SK-N-SH (cell line): ENCODE measurements around the gene CC2D2A. TPM values are rescaled to one million over a fixed set of nuclear protein-coding genes. Genes with fewer than 3 reads are reported as not detected.

Experiments used
- CTCF ChIA-PET: fragments of 300-600, 350-600 bp; formaldehyde crosslinking; extraction: SDS; loops from one replicate; lab custom pipeline; 2021; lab: Yijun Ruan, JAX
- POLR2A ChIA-PET: fragments of 350-600 bp; sonication (Branson Sonifier 250); formaldehyde crosslinking; extraction: SDS; loops from one replicate; lab custom pipeline; 2020; ENCODE audit warnings: antibody characterized with exemption, inconsistent platforms; lab: Yijun Ruan, JAX
- DNase-seq: peaks from one replicate; pipeline ENCODE4 v3.0.0; 2012
- H2AFZ ChIP-seq: fragments of 200-600 bp; sonication (generic); 2 replicates; pipeline ENCODE4 v1.8.1; 2016; ENCODE audit warnings: antibody characterized with exemption, mild to moderate bottlenecking, low read depth
- H3F3A ChIP-seq: fragments of 200-600 bp; sonication (generic); replicated peaks from 2 replicates; pipeline ENCODE3; 2016; ENCODE audit warnings: antibody characterized with exemption, mild to moderate bottlenecking; ENCODE audit not compliant: insufficient read depth
- H3K27ac ChIP-seq, 2 experiments: fragments of 200-500 bp in 1 of 2; fragments of 200-600 bp in 1 of 2; sonication (Bioruptor generic) in 1 of 2; sonication (generic), shearing (Covaris generic) in 1 of 2; 2 replicates each; pipeline versions ENCODE4 v1.5.1 to v1.6.1; 2014 to 2016; ENCODE audit warnings: low read depth in 2 of 2, inconsistent platforms in 1 of 2, low read length in 1 of 2, mild to moderate bottlenecking in 1 of 2, mixed read lengths in 1 of 2
- H3K27me3 ChIP-seq: fragments of 200-600 bp; sonication (generic), shearing (Covaris generic); 2 replicates; pipeline ENCODE4 v1.6.1; 2016; ENCODE audit warnings: mixed run types; ENCODE audit not compliant: insufficient read depth
- H3K36me3 ChIP-seq, 2 experiments: fragments of 200-500 bp in 1 of 2; fragments of 200-600 bp in 1 of 2; sonication (Bioruptor generic) in 1 of 2; sonication (generic) in 1 of 2; replicated peaks in 1 of 2; 2 replicates each; pipeline versions ENCODE3 to v1.5.1; 2014 to 2016; ENCODE audit warnings: low read length in 1 of 2, mild to moderate bottlenecking in 1 of 2; ENCODE audit not compliant: insufficient read depth in 2 of 2, control insufficient read depth in 1 of 2
- H3K4me1 ChIP-seq, 2 experiments: fragments of 200-500 bp in 1 of 2; fragments of 200-600 bp in 1 of 2; sonication (Bioruptor generic) in 1 of 2; sonication (generic), shearing (Covaris generic) in 1 of 2; 2 replicates each; pipeline versions ENCODE4 v1.5.1 to v1.6.1; 2014 to 2016; ENCODE audit warnings: low read depth in 1 of 2, low read length in 1 of 2, mixed run types in 1 of 2; ENCODE audit not compliant: insufficient read depth in 2 of 2, control insufficient read depth in 1 of 2
- H3K4me2 ChIP-seq: fragments of 200-600 bp; sonication (generic), shearing (Covaris generic); 2 replicates; pipeline ENCODE4 v1.6.1; 2017; ENCODE audit warnings: mixed run types
- H3K4me3 ChIP-seq, 2 experiments: fragments of 200-500 bp in 1 of 2; fragments of 200-600 bp in 1 of 2; sonication (Bioruptor generic) in 1 of 2; sonication (generic), shearing (Covaris generic) in 1 of 2; 2 replicates each; pipeline versions ENCODE4 v1.5.1 to v1.8.1; 2014 to 2016; ENCODE audit warnings: low read depth in 2 of 2, inconsistent platforms in 1 of 2, low read length in 1 of 2, mild to moderate bottlenecking in 1 of 2, mixed read lengths in 1 of 2, moderate library complexity in 1 of 2
- H3K79me2 ChIP-seq: fragments of 200-600 bp; sonication (generic); 2 replicates; pipeline ENCODE4 v1.8.1; 2017; ENCODE audit warnings: mild to moderate bottlenecking; ENCODE audit not compliant: insufficient read depth
- H3K9ac ChIP-seq: fragments of 200-600 bp; sonication (generic); 2 replicates; pipeline ENCODE4 v1.6.1; 2017; ENCODE audit warnings: mixed run types
- H3K9me2 ChIP-seq: fragments of 200-600 bp; sonication (generic); 2 replicates; pipeline ENCODE4 v1.6.1; 2017; ENCODE audit warnings: mixed run types
- H3K9me3 ChIP-seq: fragments of 200-600 bp; sonication (generic); 2 replicates; pipeline ENCODE4 v1.6.1; 2017; ENCODE audit warnings: mixed run types, mild to moderate bottlenecking, moderate library complexity
- H4K20me1 ChIP-seq: fragments of 200-600 bp; sonication (generic); 2 replicates; pipeline ENCODE4 v1.6.1; 2017; ENCODE audit warnings: mild to moderate bottlenecking, mixed run types; ENCODE audit not compliant: insufficient read depth
- EP300 ChIP-seq, 2 experiments: IDR thresholded peaks; 2 replicates each; pipeline versions ENCODE4 v1.4.0 to v1.6.1; 2012; ENCODE audit warnings: borderline replicate concordance in 1 of 2, low read depth in 1 of 2, low read length in 1 of 2
- FOSL2 ChIP-seq: IDR thresholded peaks from 2 replicates; pipeline ENCODE4 v1.4.0; 2012; ENCODE audit warnings: low read depth, mild to moderate bottlenecking, moderate library complexity, borderline replicate concordance
- GABPA ChIP-seq: IDR thresholded peaks from 2 replicates; pipeline ENCODE4 v1.4.0; 2012; ENCODE audit warnings: low read depth, mild to moderate bottlenecking
- GATA2 ChIP-seq: sonication (generic); formaldehyde crosslinking; IDR thresholded peaks from 2 replicates; pipeline ENCODE4 v1.5.0; 2020; ENCODE audit warnings: mild to moderate bottlenecking, missing genetic modification reagents
- JUND ChIP-seq: IDR thresholded peaks from 2 replicates; pipeline ENCODE4 v1.4.0; 2012
- MEF2A ChIP-seq: IDR thresholded peaks from 2 replicates; pipeline ENCODE4 v1.4.0; 2012; ENCODE audit warnings: low read depth, borderline replicate concordance
- MXI1 ChIP-seq: IDR thresholded peaks from 2 replicates; pipeline ENCODE4 v1.6.1; 2012; ENCODE audit warnings: mild to moderate bottlenecking, low read depth, low read length, improper control_type of control experiment
- NRF1 ChIP-seq: IDR thresholded peaks from 2 replicates; pipeline ENCODE4 v1.6.1; 2012; ENCODE audit warnings: low read depth, mild to moderate bottlenecking, low read length
- RFX5 ChIP-seq: IDR thresholded peaks from 2 replicates; pipeline ENCODE4 v1.6.1; 2012; ENCODE audit warnings: mild to moderate bottlenecking, improper control_type of control experiment, low read length
- RXRA ChIP-seq: IDR thresholded peaks from 2 replicates; pipeline ENCODE4 v1.4.0; 2012; ENCODE audit warnings: low read depth, mild to moderate bottlenecking, borderline replicate concordance
- TAF1 ChIP-seq: IDR thresholded peaks from 2 replicates; pipeline ENCODE4 v1.6.1; 2012; ENCODE audit warnings: low read depth, mild to moderate bottlenecking, low read length, moderate library complexity, borderline replicate concordance
- TCF12 ChIP-seq: IDR thresholded peaks from 2 replicates; pipeline ENCODE4 v1.4.0; 2012
- YY1 ChIP-seq: IDR thresholded peaks from 2 replicates; pipeline ENCODE4 v1.4.0; 2012; ENCODE audit warnings: low read depth, mild to moderate bottlenecking
- WGBS: methylation state at CpG from one replicate; pipeline ENCODE4 v1.1.6; 2017; ENCODE audit warnings: low lambda C conversion rate; 5-methylcytosine and 5-hydroxymethylcytosine counted together
- polyA plus RNA-seq, 3 experiments: library from polyadenylated mRNA; depleted of rRNA; stranded (reverse); fragments of >200 nt; gene quantifications; 2 replicates each; pipeline ENCODE4 v1.2.3, GENCODE V29; 2012
- TF ChIP-seq, protein P1 (sequence below): IDR thresholded peaks from 2 replicates; pipeline ENCODE4; 2012

Gene CC2D2A
- polyA plus RNA-seq, 1 of the 3 experiments (the other 2 are of a cell fraction) = 17.8 TPM

DNA sequence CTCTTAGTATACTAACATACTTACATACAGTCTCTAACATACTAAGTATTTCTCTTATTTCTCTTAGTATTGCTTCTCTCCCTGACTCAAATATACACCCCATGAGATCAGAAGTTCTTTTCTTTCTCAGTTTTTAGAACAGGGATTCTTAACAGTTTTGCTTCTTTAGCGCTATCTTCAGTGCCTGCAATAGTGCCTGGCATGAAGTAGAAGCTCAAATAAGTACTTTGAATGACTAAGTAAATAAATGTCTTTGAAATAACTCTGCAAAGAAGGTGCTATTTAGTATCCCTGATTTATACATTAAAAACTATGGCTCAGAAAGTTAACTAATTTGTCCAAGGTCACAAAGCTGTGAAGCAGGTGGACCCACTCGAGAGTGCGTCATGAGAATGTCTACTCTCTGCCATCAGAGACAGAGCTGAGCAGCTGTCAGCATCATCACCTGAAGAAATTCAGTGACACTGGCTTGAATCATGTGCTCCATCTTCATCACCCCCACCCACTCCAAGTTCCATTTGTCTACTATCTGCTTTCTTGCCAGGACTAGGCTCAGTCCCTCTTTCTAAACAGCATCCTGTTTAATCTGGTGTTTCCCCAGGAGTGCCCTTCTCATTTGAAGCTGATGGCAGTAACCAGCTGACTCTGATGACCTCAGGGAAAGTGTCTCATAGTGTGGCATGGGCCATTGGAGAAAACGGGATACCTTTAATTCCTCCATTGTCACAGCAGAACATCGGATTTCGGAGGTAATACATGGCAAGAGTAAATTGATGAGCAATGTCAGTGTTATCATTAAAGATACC, 83.1 kb downstream of the CC2D2A start (continued):
- TF ChIP-seq EP300 (IDR thresholded peaks at IDR 0.05; ENCODE audit: borderline replicate concordance in 1 of 2, low read depth in 1 of 2, low read length in 1 of 2) (no peak), NRF1 (no peak), FOSL2 (no peak), TAF1 (no peak), RXRA (no peak), MXI1 (no peak), JUND (no peak), YY1 (no peak)
- TF ChIP-seq, all 33 proteins: peak for 0

DNA sequence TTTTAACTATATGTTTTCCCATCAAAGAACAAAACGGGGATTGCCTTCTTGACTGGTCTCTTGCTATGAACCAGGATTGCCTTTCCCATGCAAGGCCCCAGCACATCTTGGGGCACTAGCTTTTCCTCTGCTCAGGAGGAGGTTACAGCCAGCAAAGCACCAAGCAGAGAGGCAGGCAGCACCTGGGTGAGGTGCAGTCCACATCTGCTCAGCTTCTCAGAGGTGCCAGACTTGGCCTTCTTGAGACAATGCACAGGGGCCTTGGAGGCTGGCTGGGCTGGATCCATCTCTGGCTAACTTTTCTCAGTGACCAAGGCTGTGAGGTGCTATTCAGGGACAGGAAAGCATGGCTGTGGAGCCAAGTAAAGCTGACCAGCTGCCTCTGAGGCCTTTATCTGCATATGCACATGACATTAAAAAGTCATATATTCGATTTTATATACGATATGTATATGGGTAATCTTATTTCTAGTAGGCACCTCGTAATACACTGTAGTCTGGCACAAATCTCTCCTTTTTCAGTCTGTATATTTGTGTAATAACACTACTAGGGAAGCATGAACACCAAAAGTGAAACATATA, 86.9 kb downstream of the CC2D2A start:
- Histone ChIP-seq H3K79me2 (no peaks in the 10 kb centered on the region), H3K4me3 (no peak overlapping the region), H3K27ac (no peak overlapping the region), H3K36me3 (peaks cover 26 to 53% of the 10 kb centered on the region in 2 experiments), H3K9me3 (no peaks in the 10 kb centered on the region), H3F3A (no peaks in the 10 kb centered on the region), H3K9me2 (no peaks in the 10 kb centered on the region), H2AFZ (no peak overlapping the region), H3K4me1 (no peaks in the 10 kb centered on the region), H3K27me3 (no peaks in the 10 kb centered on the region), H4K20me1 (no peaks in the 10 kb centered on the region), H3K9ac (no peak overlapping the region), H3K4me2 (no peak overlapping the region)
- CTCF ChIA-PET = no interaction called here
- TF ChIP-seq MEF2A (no peak), GATA2 (CRISPR knock-in tag) (no peak), YY1 (no peak), RFX5 (no peak), RXRA (no peak), TCF12 (no peak), TAF1 (no peak), GABPA (no peak), FOSL2 (no peak)
- TF ChIP-seq, protein P1, sequence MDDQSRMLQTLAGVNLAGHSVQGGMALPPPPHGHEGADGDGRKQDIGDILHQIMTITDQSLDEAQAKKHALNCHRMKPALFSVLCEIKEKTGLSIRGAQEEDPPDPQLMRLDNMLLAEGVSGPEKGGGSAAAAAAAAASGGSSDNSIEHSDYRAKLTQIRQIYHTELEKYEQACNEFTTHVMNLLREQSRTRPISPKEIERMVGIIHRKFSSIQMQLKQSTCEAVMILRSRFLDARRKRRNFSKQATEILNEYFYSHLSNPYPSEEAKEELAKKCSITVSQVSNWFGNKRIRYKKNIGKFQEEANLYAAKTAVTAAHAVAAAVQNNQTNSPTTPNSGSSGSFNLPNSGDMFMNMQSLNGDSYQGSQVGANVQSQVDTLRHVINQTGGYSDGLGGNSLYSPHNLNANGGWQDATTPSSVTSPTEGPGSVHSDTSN = no peak
- 89% methylated on average over 4 of the region's 4 CpGs for WGBS
- POLR2A ChIA-PET = no interaction called here
- no peak for DNase-seq
